ENCODE results near the gene FAM53B.

FAM53B gene

DNA sequence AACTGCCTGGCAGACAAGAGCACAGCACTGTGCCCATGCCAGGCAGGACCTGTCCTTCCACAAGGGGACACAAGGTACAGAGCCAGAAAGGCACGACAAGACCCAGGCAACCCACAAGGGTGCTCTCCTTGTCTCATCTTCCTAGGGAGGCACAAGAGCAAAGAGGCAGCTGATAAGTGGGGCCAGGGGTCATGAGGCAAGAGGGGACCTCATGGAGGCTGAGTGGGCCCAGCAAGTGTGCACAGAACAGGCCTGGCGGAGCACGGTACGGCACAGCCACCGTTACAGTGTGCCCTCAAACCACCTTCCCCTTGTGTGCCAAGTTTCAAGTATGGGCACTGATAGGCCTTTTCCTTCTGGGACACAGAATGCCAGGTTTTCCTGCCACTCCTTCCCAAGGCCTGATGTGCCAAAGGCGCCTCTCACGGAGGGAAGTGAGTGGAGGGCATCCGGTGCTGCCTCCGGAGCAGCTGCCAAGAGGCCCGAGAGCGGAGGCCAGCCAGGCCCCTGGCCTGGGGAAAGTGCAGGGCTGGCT is 75.6 kb downstream of the FAM53B start:
- H3K4me2 ChIP-seq (ENCODE audit: low read length) = no peak overlapping the region
- H2BK120ac ChIP-seq (ENCODE audit: insufficient read depth, low read length, poor library complexity) = no peak overlapping the region
- H3K4me3 ChIP-seq (ENCODE audit: low read depth, low read length) = no peak overlapping the region
- H3K18ac ChIP-seq (ENCODE audit: low read length) = peak overlapping the region; percentile 34
- no peak overlapping the region for H2AK5ac ChIP-seq (ENCODE audit: low read length)
- H2BK12ac ChIP-seq (ENCODE audit: low read length) = no peak overlapping the region
- peaks cover 5 to 6% of the 10 kb centered on the region in 2 experiments for H3K36me3 ChIP-seq (ENCODE audit: control insufficient read depth in 1 of 2, insufficient read depth in 2 of 2, low read length in 2 of 2)
- WGBS (ENCODE audit: extremely low coverage, insufficient coverage, insufficient read length) = no CpG with 5 or more reads among the region's 11 CpGs
- H3K27ac ChIP-seq (ENCODE audit: low read depth, low read length) = no peak overlapping the region
- DNase-seq = no peak
- H3K27me3 ChIP-seq (ENCODE audit: insufficient read depth, low read length) = no peaks in the 10 kb centered on the region
- no peak overlapping the region for H4K12ac ChIP-seq (ENCODE audit: low read depth, low read length)
- H4K91ac ChIP-seq (ENCODE audit: low read depth, low read length) = no peak overlapping the region
- peaks cover 3% of the 10 kb centered on the region for H3K79me2 ChIP-seq (ENCODE audit: control insufficient read depth, insufficient read depth, low read length, poor library complexity)
- H3K23ac ChIP-seq (ENCODE audit: low read length) = no peak overlapping the region
- H2AFZ ChIP-seq (ENCODE audit: insufficient read depth, low read length, poor library complexity) = no peak overlapping the region
- no peaks in the 10 kb centered on the region for H3K79me1 ChIP-seq (ENCODE audit: low read length)
- no peak overlapping the region for H3K4ac ChIP-seq (ENCODE audit: low read depth, low read length)
- H3K4me1 ChIP-seq (ENCODE audit: control insufficient read depth in 1 of 2, insufficient read depth in 2 of 2, low read length in 2 of 2) = peaks cover 3 to 24% of the 10 kb centered on the region in 2 experiments
- no peak overlapping the region for H3K14ac ChIP-seq (ENCODE audit: low read length)
- no peak overlapping the region for H2BK5ac ChIP-seq (ENCODE audit: low read depth, low read length, poor library complexity)
- no peak overlapping the region for H4K8ac ChIP-seq (ENCODE audit: low read depth, low read length)
- H3K9me3 ChIP-seq (ENCODE audit: insufficient read depth, low read depth, low read length) = no peaks in the 10 kb centered on the region
- H3K9ac ChIP-seq (ENCODE audit: low read length) = no peak overlapping the region

DNA sequence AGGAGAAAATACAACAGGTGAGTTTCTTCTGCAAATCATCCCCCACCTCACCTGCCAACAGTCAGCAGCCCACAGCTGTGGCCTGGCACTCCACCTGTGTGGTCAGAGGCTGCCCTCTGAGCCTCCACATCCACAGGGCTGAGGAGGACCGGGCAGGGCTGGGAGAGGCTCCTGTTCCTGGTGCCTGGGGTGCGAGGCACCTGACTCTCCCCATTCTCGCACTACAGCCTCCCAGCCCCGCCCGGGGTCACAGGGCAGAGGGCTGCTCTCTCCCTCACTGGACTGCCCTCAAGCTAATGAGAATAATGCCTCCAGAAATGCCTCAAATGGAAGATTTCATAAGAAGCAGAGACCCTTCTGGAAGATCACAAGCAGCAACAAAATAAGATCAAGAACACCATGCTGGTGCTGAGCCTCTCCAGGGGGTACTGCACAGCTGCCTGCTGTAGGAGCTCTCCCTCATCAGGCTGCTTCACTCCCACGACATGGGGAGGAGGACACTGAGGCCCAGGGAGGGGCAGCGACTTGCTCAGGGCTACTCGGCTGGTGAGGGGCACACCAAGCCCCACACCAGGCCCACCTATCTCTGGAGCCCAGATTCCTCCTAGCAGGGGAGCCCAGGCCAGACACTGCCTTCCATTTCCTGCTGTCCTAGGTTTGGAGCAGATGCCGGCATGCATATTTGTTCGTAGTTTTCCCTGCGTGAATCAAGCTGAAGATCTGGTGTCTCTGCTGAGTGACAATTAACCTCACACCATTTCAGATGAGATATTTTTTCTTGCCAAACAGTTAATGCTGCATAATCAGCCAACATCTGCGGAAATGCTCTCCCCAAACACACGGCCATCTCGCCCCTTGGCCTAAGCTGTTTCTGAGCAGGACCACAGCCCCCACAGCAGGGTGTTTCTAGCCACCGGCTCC is 76.5 kb downstream of the FAM53B start:
- no peak overlapping the region for H3K14ac ChIP-seq (ENCODE audit: low read length)
- H3K36me3 ChIP-seq (ENCODE audit: control insufficient read depth in 1 of 2, insufficient read depth in 2 of 2, low read length in 2 of 2) = peaks cover 10 to 12% of the 10 kb centered on the region in 2 experiments
- H2BK12ac ChIP-seq (ENCODE audit: low read length) = no peak overlapping the region
- H2BK120ac ChIP-seq (ENCODE audit: insufficient read depth, low read length, poor library complexity) = no peak overlapping the region
- H3K23ac ChIP-seq (ENCODE audit: low read length) = no peak overlapping the region
- no peak overlapping the region for H3K4ac ChIP-seq (ENCODE audit: low read depth, low read length)
- no peak overlapping the region for H2AFZ ChIP-seq (ENCODE audit: insufficient read depth, low read length, poor library complexity)
- H4K12ac ChIP-seq (ENCODE audit: low read depth, low read length) = no peak overlapping the region
- no peak overlapping the region for H2BK5ac ChIP-seq (ENCODE audit: low read depth, low read length, poor library complexity)
- H3K4me2 ChIP-seq (ENCODE audit: low read length) = no peak overlapping the region
- peaks cover 3% of the 10 kb centered on the region for H3K79me2 ChIP-seq (ENCODE audit: control insufficient read depth, insufficient read depth, low read length, poor library complexity)
- H4K8ac ChIP-seq (ENCODE audit: low read depth, low read length) = no peak overlapping the region
- H2AK5ac ChIP-seq (ENCODE audit: low read length) = no peak overlapping the region
- no peak overlapping the region for H3K27ac ChIP-seq (ENCODE audit: low read depth, low read length)
- no peaks in the 10 kb centered on the region for H3K9me3 ChIP-seq (ENCODE audit: insufficient read depth, low read depth, low read length)
- H3K18ac ChIP-seq (ENCODE audit: low read length) = no peak overlapping the region
- H3K4me1 ChIP-seq (ENCODE audit: control insufficient read depth in 1 of 2, insufficient read depth in 2 of 2, low read length in 2 of 2) = peaks cover 3 to 24% of the 10 kb centered on the region in 2 experiments
- DNase-seq = peak in 1 of 2 donors; percentile 28
- no peak overlapping the region for H3K9ac ChIP-seq (ENCODE audit: low read length)
- H3K27me3 ChIP-seq (ENCODE audit: insufficient read depth, low read length) = no peaks in the 10 kb centered on the region
- H3K4me3 ChIP-seq (ENCODE audit: low read depth, low read length) = no peak overlapping the region
- no CpG with 5 or more reads among the region's 15 CpGs for WGBS (ENCODE audit: extremely low coverage, insufficient coverage, insufficient read length)
- no peaks in the 10 kb centered on the region for H3K79me1 ChIP-seq (ENCODE audit: low read length)
- H4K91ac ChIP-seq (ENCODE audit: low read depth, low read length) = no peak overlapping the region

DNA sequence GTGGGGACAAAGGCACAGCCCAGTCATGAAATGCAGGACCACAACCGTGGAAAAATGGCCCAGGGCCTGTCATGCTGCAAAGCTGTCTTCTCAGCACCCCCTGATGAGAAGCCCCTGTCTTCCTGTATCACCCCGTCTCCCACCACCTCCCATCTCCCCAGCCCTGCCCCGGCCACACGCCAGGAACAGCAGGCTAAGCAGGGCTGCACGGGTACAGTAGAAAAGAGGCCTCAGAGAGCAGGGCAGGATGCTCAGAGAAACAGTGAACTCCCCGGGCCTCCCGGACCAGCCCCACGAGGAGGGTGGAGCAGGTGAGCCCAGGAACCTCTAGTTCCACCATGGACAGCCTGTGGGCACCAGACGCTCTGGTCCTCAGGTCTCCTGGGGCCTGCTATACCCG is 77.7 kb downstream of the FAM53B start:
- Histone ChIP-seq H3K18ac (ENCODE audit: low read length) (no peak overlapping the region), H3K9me3 (ENCODE audit: insufficient read depth, low read depth, low read length) (no peaks in the 10 kb centered on the region), H2AK5ac (ENCODE audit: low read length) (no peak overlapping the region), H2BK120ac (ENCODE audit: insufficient read depth, low read length, poor library complexity) (no peak overlapping the region), H2AFZ (ENCODE audit: insufficient read depth, low read length, poor library complexity) (no peak overlapping the region), H3K4ac (ENCODE audit: low read depth, low read length) (no peak overlapping the region), H4K91ac (ENCODE audit: low read depth, low read length) (no peak overlapping the region), H3K79me2 (ENCODE audit: control insufficient read depth, insufficient read depth, low read length, poor library complexity) (peaks cover 3% of the 10 kb centered on the region), H3K27me3 (ENCODE audit: insufficient read depth, low read length) (no peaks in the 10 kb centered on the region), H3K79me1 (ENCODE audit: low read length) (no peaks in the 10 kb centered on the region), H2BK5ac (ENCODE audit: low read depth, low read length, poor library complexity) (no peak overlapping the region), H3K4me3 (ENCODE audit: low read depth, low read length) (no peak overlapping the region), H3K4me1 (ENCODE audit: control insufficient read depth in 1 of 2, insufficient read depth in 2 of 2, low read length in 2 of 2) (peaks cover 3 to 20% of the 10 kb centered on the region in 2 experiments), H3K23ac (ENCODE audit: low read length) (no peak overlapping the region), H4K12ac (ENCODE audit: low read depth, low read length) (no peak overlapping the region), H4K8ac (ENCODE audit: low read depth, low read length) (no peak overlapping the region), H3K27ac (ENCODE audit: low read depth, low read length) (no peak overlapping the region), H2BK12ac (ENCODE audit: low read length) (no peak overlapping the region), H3K4me2 (ENCODE audit: low read length) (no peak overlapping the region), H3K14ac (ENCODE audit: low read length) (no peak overlapping the region), H3K9ac (ENCODE audit: low read length) (no peak overlapping the region), H3K36me3 (ENCODE audit: control insufficient read depth in 1 of 2, insufficient read depth in 2 of 2, low read length in 2 of 2) (peaks cover 7 to 9% of the 10 kb centered on the region in 2 experiments)
- WGBS (ENCODE audit: extremely low coverage, insufficient coverage, insufficient read length) = no CpG with 5 or more reads among the region's 10 CpGs
- DNase-seq = no peak

DNA sequence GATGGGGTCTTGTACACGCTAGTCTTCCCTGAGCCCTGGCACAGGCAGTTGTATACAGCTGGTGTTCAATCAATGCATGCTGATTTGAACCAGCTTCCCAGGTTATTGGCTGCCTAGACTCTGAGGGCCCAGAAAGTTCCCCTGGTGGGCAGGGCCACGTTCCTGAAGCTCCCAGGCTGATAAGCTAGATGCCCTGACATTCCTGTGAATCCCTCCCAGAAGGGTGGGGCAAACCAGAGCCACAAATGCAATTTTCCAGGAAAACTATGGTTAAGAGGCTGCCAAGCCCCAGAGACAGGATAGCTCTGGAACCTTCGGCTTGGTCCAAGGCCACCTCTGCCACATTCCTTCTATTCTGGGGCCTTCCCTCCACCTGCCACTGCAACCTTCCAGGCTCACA is 78.2 kb downstream of the FAM53B start:
- no peak overlapping the region for H2BK5ac ChIP-seq (ENCODE audit: low read depth, low read length, poor library complexity)
- no peak overlapping the region for H4K12ac ChIP-seq (ENCODE audit: low read depth, low read length)
- no CpG with 5 or more reads among the region's 3 CpGs for WGBS (ENCODE audit: extremely low coverage, insufficient coverage, insufficient read length)
- H3K4me3 ChIP-seq (ENCODE audit: low read depth, low read length) = no peak overlapping the region
- H3K27me3 ChIP-seq (ENCODE audit: insufficient read depth, low read length) = no peaks in the 10 kb centered on the region
- no peak overlapping the region for H4K8ac ChIP-seq (ENCODE audit: low read depth, low read length)
- H3K27ac ChIP-seq (ENCODE audit: low read depth, low read length) = no peak overlapping the region
- H3K4me1 ChIP-seq (ENCODE audit: control insufficient read depth in 1 of 2, insufficient read depth in 2 of 2, low read length in 2 of 2) = peaks cover 3 to 15% of the 10 kb centered on the region in 2 experiments
- peaks cover 7 to 9% of the 10 kb centered on the region in 2 experiments for H3K36me3 ChIP-seq (ENCODE audit: control insufficient read depth in 1 of 2, insufficient read depth in 2 of 2, low read length in 2 of 2)
- no peak overlapping the region for H2AFZ ChIP-seq (ENCODE audit: insufficient read depth, low read length, poor library complexity)
- H2BK12ac ChIP-seq (ENCODE audit: low read length) = no peak overlapping the region
- H3K4ac ChIP-seq (ENCODE audit: low read depth, low read length) = no peak overlapping the region
- peaks cover 3% of the 10 kb centered on the region for H3K79me2 ChIP-seq (ENCODE audit: control insufficient read depth, insufficient read depth, low read length, poor library complexity)
- H3K18ac ChIP-seq (ENCODE audit: low read length) = no peak overlapping the region
- H2BK120ac ChIP-seq (ENCODE audit: insufficient read depth, low read length, poor library complexity) = no peak overlapping the region
- no peak overlapping the region for H4K91ac ChIP-seq (ENCODE audit: low read depth, low read length)
- no peak overlapping the region for H2AK5ac ChIP-seq (ENCODE audit: low read length)
- no peak overlapping the region for H3K9ac ChIP-seq (ENCODE audit: low read length)
- DNase-seq = peak; percentile 54 to 69
- H3K14ac ChIP-seq (ENCODE audit: low read length) = no peak overlapping the region
- no peaks in the 10 kb centered on the region for H3K79me1 ChIP-seq (ENCODE audit: low read length)
- H3K9me3 ChIP-seq (ENCODE audit: insufficient read depth, low read depth, low read length) = no peaks in the 10 kb centered on the region
- no peak overlapping the region for H3K23ac ChIP-seq (ENCODE audit: low read length)
- H3K4me2 ChIP-seq (ENCODE audit: low read length) = no peak overlapping the region
